ENCODE measurements around the gene UACA. TPM values are rescaled to one million over a fixed set of nuclear protein-coding genes. Genes with fewer than 3 reads are reported as not detected.

Gene UACA
- total and polyA plus RNA-seq, 2 donors (not counting 3 experiments of a cell fraction or from before 2014, with no cell fraction given): 167 to 292 TPM

DNA sequence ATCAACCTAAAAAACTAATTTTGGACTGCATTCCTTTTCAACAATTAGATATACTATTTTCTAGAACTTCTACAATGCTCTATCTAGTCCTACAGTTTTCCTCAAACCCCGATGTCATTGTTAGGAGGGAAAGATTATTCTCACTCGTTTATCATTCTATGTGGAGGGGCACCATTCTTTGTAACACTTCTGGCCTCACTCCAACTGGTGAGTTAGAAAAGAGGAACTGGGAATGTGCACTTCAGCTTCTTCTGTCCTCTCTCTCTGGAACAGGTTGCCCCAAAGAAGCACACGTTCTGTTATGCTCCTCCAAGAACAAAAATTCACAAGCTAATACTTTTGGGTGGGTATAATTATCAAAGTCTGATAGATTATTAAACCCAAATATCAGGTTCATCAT lies 137.9 kb downstream of the UACA start:
- ChIA-PET CTCF (no interaction called here), POLR2A (no interaction called here)
- Histone ChIP-seq H3K9me1 (replicated peaks; ENCODE audit: control insufficient read depth, extremely low read depth, insufficient read depth, low read length) (no peaks in the 10 kb centered on the region), H3K4me3 (replicated peaks in 1 of 3; ENCODE audit: insufficient read depth in 1 of 3, low read depth in 1 of 3, low read length in 3 of 3) (no peak overlapping the region), H3K4me2 (ENCODE audit: insufficient read depth, low read length) (no peak overlapping the region), H3K9me3 (replicated peaks; ENCODE audit: control insufficient read depth, insufficient read depth, low read length) (no peaks in the 10 kb centered on the region), H4K20me1 (replicated peaks; ENCODE audit: control insufficient read depth, extremely low read depth, insufficient read depth, low read length) (no peaks in the 10 kb centered on the region), H3K27ac (ENCODE audit: insufficient read depth, low read depth, low read length) (no peak overlapping the region), H3K9ac (replicated peaks; ENCODE audit: extremely low read depth, insufficient read depth, low read length) (no peak overlapping the region), H3K36me3 (ENCODE audit: control insufficient read depth in 2 of 2, extremely low read depth in 1 of 2, insufficient read depth in 2 of 2, low read length in 2 of 2) (no peaks in the 10 kb centered on the region), H3K4me1 (ENCODE audit: control insufficient read depth, extremely low read depth, insufficient read depth, low read length) (no peaks in the 10 kb centered on the region), H3K27me3 (ENCODE audit: control insufficient read depth in 2 of 2, insufficient read depth in 2 of 2, low read length in 2 of 2) (peaks cover 0 to 2% of the 10 kb centered on the region in 2 experiments), H2AFZ (ENCODE audit: low read depth, low read length) (no peak overlapping the region), H3K79me2 (ENCODE audit: control insufficient read depth, insufficient read depth, low read length) (no peaks in the 10 kb centered on the region)
- DNase-seq (ENCODE audit: low read depth, low spot score) (no peak), FAIRE-seq (no peak)
- no TSS peak for BruUV-seq (replicated peaks)
- no peak for TF ChIP-seq MYC (IDR thresholded peaks at IDR 0.05; ENCODE audit: low read depth, low read length)
- no peak for TF ChIP-seq GATA2 (IDR thresholded peaks at IDR 0.05; ENCODE audit: insufficient read depth, insufficient read length, low read depth, low read length)
- TF ChIP-seq, protein P1, sequence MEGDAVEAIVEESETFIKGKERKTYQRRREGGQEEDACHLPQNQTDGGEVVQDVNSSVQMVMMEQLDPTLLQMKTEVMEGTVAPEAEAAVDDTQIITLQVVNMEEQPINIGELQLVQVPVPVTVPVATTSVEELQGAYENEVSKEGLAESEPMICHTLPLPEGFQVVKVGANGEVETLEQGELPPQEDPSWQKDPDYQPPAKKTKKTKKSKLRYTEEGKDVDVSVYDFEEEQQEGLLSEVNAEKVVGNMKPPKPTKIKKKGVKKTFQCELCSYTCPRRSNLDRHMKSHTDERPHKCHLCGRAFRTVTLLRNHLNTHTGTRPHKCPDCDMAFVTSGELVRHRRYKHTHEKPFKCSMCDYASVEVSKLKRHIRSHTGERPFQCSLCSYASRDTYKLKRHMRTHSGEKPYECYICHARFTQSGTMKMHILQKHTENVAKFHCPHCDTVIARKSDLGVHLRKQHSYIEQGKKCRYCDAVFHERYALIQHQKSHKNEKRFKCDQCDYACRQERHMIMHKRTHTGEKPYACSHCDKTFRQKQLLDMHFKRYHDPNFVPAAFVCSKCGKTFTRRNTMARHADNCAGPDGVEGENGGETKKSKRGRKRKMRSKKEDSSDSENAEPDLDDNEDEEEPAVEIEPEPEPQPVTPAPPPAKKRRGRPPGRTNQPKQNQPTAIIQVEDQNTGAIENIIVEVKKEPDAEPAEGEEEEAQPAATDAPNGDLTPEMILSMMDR (IDR thresholded peaks at IDR 0.05; ENCODE audit: extremely low read depth in 1 of 2, insufficient read depth in 1 of 2, low read depth in 1 of 2, low read length in 2 of 2): no peak
- TF ChIP-seq POLR2A (IDR thresholded peaks at IDR 0.05; ENCODE audit: low read depth, low read length): no peak
- no peak for TF ChIP-seq FOS (IDR thresholded peaks at IDR 0.05; ENCODE audit: borderline replicate concordance, insufficient read depth, low read length)
- TF ChIP-seq, protein P2, sequence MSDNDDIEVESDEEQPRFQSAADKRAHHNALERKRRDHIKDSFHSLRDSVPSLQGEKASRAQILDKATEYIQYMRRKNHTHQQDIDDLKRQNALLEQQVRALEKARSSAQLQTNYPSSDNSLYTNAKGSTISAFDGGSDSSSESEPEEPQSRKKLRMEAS (IDR thresholded peaks at IDR 0.05; ENCODE audit: insufficient read depth, insufficient read length): no peak
- TF ChIP-seq JUN (IDR thresholded peaks at IDR 0.05; ENCODE audit: borderline replicate concordance, insufficient read depth, insufficient read length, low read depth): no peak
- no peak for TF ChIP-seq POLR2AphosphoS5 (IDR thresholded peaks at IDR 0.05; ENCODE audit: insufficient read depth, low read depth, low read length)
- TF ChIP-seq EZH2 (IDR thresholded peaks at IDR 0.05; ENCODE audit: borderline replicate concordance, low read depth, low read length, severe bottlenecking): no peak
- intact Hi-C loops (cut with micrococcal nuclease) (no loop called here), dilution Hi-C loops (cut with MboI; ENCODE audit: extremely low pct_ligation_motif_present, low sequenced_read_pairs) (no loop called here)
